IMR-90 (cell line): ENCODE results near the gene METTL22. TPM values are rescaled to one million over a fixed set of nuclear protein-coding genes. Genes with fewer than 3 reads are reported as not detected.

Experiments used
- NFE2L2 ChIP-seq: fragments of 150-350 bp; IDR thresholded peaks from 2 replicates; pipeline ENCODE4 v1.6.1; 2016; ENCODE audit warnings: low read depth, mild to moderate bottlenecking, low read length
- RFX5 ChIP-seq: IDR thresholded peaks from 2 replicates; pipeline ENCODE4 v1.8.0; 2012; ENCODE audit warnings: low read depth, mild to moderate bottlenecking, low read length, moderate library complexity
- microRNA-seq, 2 experiments: library from miRNA; stranded (forward) in 1 of 2; unstranded in 1 of 2; fragments of 10-50 nt in 1 of 2; fragments of <30 nt in 1 of 2; gene quantifications in 1 of 2; microRNA quantifications in 1 of 2; one replicate each; pipeline versions ENCODE3 to v1.1.0; 2013 to 2020; ENCODE audit not compliant: insufficient read depth in 1 of 2, insufficient read length in 1 of 2, unreplicated experiment in 1 of 2
- polyA plus RNA-seq, 3 experiments: library from polyadenylated mRNA; depleted of rRNA; stranded (reverse); fragments of >200 nt; gene quantifications; 2 replicates each; pipeline ENCODE4 v1.2.3, GENCODE V29; 2012; ENCODE audit warnings: low replicate concordance in 1 of 3
- small RNA-seq, 5 experiments: library from RNA; depleted of rRNA; stranded (forward); fragments of <200 nt; gene quantifications; one replicate each; pipeline ENCODE3, GENCODE V24; 2012
- total RNA-seq: library from RNA; depleted of rRNA; stranded (reverse); fragments of >200 nt; gene quantifications from 2 replicates; pipeline ENCODE4 v1.2.3, GENCODE V29; 2012; rRNA removed
- TF ChIP-seq, protein P1 (sequence below): conservative IDR thresholded peaks from 2 replicates; pipeline ENCODE4 v1.5.1; 2012; ENCODE audit warnings: mild to moderate bottlenecking, low read depth, low read length, improper control_type of control experiment

METTL22 gene
- total and polyA plus RNA-seq, 2 of the 4 experiments (the other 2 are of a cell fraction), result 27.2 to 51.2 TPM

DNA sequence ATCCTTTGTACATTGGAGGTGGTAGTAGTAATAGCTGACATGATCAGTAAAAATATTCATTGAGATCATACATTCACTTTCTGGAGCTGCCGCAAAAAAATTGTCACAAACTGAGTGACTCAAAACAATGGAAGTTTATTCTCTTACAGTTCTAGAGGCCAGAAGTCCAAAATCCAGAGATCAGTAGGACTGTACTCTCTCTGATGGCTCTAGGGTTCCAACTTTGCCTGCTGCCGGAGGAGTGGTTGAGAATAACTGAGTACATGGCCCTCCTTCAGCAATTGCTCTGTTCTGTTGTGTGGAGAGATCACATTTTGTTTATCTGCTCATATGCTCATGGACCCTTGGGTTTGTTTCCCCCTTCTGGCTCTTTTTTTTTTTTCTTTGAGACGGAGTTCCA is 76.5 kb downstream of the METTL22 start (continued):
- TF ChIP-seq, protein P1, sequence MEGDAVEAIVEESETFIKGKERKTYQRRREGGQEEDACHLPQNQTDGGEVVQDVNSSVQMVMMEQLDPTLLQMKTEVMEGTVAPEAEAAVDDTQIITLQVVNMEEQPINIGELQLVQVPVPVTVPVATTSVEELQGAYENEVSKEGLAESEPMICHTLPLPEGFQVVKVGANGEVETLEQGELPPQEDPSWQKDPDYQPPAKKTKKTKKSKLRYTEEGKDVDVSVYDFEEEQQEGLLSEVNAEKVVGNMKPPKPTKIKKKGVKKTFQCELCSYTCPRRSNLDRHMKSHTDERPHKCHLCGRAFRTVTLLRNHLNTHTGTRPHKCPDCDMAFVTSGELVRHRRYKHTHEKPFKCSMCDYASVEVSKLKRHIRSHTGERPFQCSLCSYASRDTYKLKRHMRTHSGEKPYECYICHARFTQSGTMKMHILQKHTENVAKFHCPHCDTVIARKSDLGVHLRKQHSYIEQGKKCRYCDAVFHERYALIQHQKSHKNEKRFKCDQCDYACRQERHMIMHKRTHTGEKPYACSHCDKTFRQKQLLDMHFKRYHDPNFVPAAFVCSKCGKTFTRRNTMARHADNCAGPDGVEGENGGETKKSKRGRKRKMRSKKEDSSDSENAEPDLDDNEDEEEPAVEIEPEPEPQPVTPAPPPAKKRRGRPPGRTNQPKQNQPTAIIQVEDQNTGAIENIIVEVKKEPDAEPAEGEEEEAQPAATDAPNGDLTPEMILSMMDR, result no peak
- no peak for TF ChIP-seq RFX5
- TF ChIP-seq NFE2L2, result no peak

Small RNAs within 50 kb of the gene (microRNA-seq; reads per million reads assigned to microRNA genes)
- not detected for gene RN7SL743P (ENCODE audit: insufficient read depth, insufficient read length)

Small RNAs within 50 kb of the gene (small RNA-seq; reads per million reads assigned to genes)
- 0 reads per million in 5 experiments for gene RN7SL743P

Other genes starting within 250 kb of the METTL22 start
- gene TMEM114, start 31.2 kb upstream of the METTL22 start, total RNA-seq, result not detected in 2 replicates
- not detected in 2 replicates for gene TMEM114, start 31.2 kb upstream of the METTL22 start, polyA plus RNA-seq (2012; rRNA removed)
- 4.4 and 4.5 TPM in 2 replicates for gene ABAT, start 52.9 kb downstream of the METTL22 start, total RNA-seq
- gene ABAT, start 52.9 kb downstream of the METTL22 start, polyA plus RNA-seq (2012; rRNA removed), result 6.1 and 6.9 TPM in 2 replicates
- gene TMEM186, start 175.9 kb downstream of the METTL22 start, total RNA-seq, result 5.7 and 5.8 TPM in 2 replicates
- 6.0 and 6.8 TPM in 2 replicates for gene TMEM186, start 175.9 kb downstream of the METTL22 start, polyA plus RNA-seq (2012; rRNA removed)
- 25.8 and 36.1 TPM in 2 replicates for gene PMM2, start 176.1 kb downstream of the METTL22 start, total RNA-seq
- gene PMM2, start 176.1 kb downstream of the METTL22 start, polyA plus RNA-seq (2012; rRNA removed), result 38.8 and 38.9 TPM in 2 replicates
- 96.4 and 138 TPM in 2 replicates for gene CARHSP1, start 247.3 kb downstream of the METTL22 start, total RNA-seq
- 121 and 150 TPM in 2 replicates for gene CARHSP1, start 247.3 kb downstream of the METTL22 start, polyA plus RNA-seq (2012; rRNA removed)